Caco-2 (cell line): ENCODE data around the gene IGF2. TPM values are rescaled to one million over a fixed set of nuclear protein-coding genes. Genes with fewer than 3 reads are reported as not detected.

ENCODE experiments used
- BruUV-seq: library from RNA; stranded (reverse); fragments of 400-500 nt; replicated peaks from 2 replicates; lab custom pipeline; 2021; lab: Mats Ljungman, UMichigan
- CTCF ChIA-PET: fragments of 300-600 bp; sonication (Branson Sonifier 250); formaldehyde crosslinking; loops from one replicate; lab custom pipeline; 2022; ENCODE audit warnings: antibody characterized with exemption; lab: Charles Lee
- POLR2A ChIA-PET: fragments of 300-600 bp; sonication (Branson Sonifier 250); formaldehyde crosslinking; loops from one replicate; lab custom pipeline; 2022; ENCODE audit warnings: antibody characterized with exemption; lab: Charles Lee
- DNase-seq, 2 experiments: peaks; one replicate each; pipeline versions ENCODE4 v3.0.0 to v3.0.0-alpha.2; 2020 to 2022
- H3K27me3 ChIP-seq: replicated peaks from 2 replicates; pipeline ENCODE4 v1.6.0; 2011; ENCODE audit warnings: low read length; ENCODE audit not compliant: control insufficient read depth, insufficient read depth
- H3K36me3 ChIP-seq: 2 replicates; pipeline ENCODE4 v1.5.1; 2011; ENCODE audit warnings: low read length; ENCODE audit not compliant: control insufficient read depth, insufficient read depth
- H3K4me1 ChIP-seq: fragments of 250-450 bp; sonication (Bioruptor Pico); 2 replicates; pipeline ENCODE4 v1.5.1; 2020; ENCODE audit warnings: mild to moderate bottlenecking
- H3K4me3 ChIP-seq: 2 replicates; pipeline ENCODE4 v1.5.1; 2011; ENCODE audit warnings: low read depth, mild to moderate bottlenecking, control low read depth, low read length
- H3K9me3 ChIP-seq: fragments of 250-450 bp; sonication (Bioruptor Pico); 2 replicates; pipeline ENCODE4 v1.5.1; 2020; ENCODE audit warnings: mild to moderate bottlenecking, moderate library complexity
- H3K27ac Mint-ChIP-seq: one replicate; pipeline ENCODE4 v1.8.0; 2022; ENCODE audit warnings: mixed read lengths; ENCODE audit not compliant: unreplicated experiment
- H3K27me3 Mint-ChIP-seq: one replicate; pipeline ENCODE4 v1.8.0; 2022; ENCODE audit warnings: mixed read lengths; ENCODE audit not compliant: insufficient read depth, unreplicated experiment
- H3K36me3 Mint-ChIP-seq: one replicate; pipeline ENCODE4 v1.8.0; 2022; ENCODE audit warnings: mild to moderate bottlenecking, mixed read lengths; ENCODE audit not compliant: insufficient read depth, unreplicated experiment
- H3K4me1 Mint-ChIP-seq: one replicate; pipeline ENCODE4 v1.8.0; 2022; ENCODE audit warnings: low read depth, mixed read lengths; ENCODE audit not compliant: unreplicated experiment
- H3K4me3 Mint-ChIP-seq: one replicate; pipeline ENCODE4 v1.8.0; 2022; ENCODE audit warnings: mild to moderate bottlenecking, moderate library complexity, mixed read lengths; ENCODE audit not compliant: unreplicated experiment
- H3K9me3 Mint-ChIP-seq: one replicate; pipeline ENCODE4 v1.8.0; 2022; ENCODE audit warnings: mixed read lengths; ENCODE audit not compliant: unreplicated experiment
- intact Hi-C: fragments of 100-400 bp; cut with micrococcal nuclease; formaldehyde crosslinking; loops from one replicate; pipeline ENCODE4 v1.10.0; 2022; ENCODE audit not compliant: unreplicated experiment
- total RNA-seq: library from RNA; stranded (reverse); gene quantifications from 2 replicates; pipeline ENCODE4 v1.2.3, GENCODE V29; 2022
- TF ChIP-seq, protein P1 (sequence below), 2 experiments: fragments of 200-600 bp in 1 of 2; IDR thresholded peaks; 1 replicate in 1 of 2; 2 replicates in 1 of 2; pipeline versions ENCODE4 v1.5.1 to v1.8.0; 2011 to 2022; ENCODE audit warnings: antibody characterized with exemption in 1 of 2, control low read depth in 1 of 2, inconsistent platforms in 1 of 2, low read depth in 1 of 2, low read length in 1 of 2, mild to moderate bottlenecking in 1 of 2, moderate library complexity in 1 of 2; ENCODE audit not compliant: insufficient read depth in 1 of 2, severe bottlenecking in 1 of 2, unreplicated experiment in 1 of 2

Gene IGF2
- total RNA-seq, 1 experiment from 2014 or later: 1,397 TPM

DNA sequence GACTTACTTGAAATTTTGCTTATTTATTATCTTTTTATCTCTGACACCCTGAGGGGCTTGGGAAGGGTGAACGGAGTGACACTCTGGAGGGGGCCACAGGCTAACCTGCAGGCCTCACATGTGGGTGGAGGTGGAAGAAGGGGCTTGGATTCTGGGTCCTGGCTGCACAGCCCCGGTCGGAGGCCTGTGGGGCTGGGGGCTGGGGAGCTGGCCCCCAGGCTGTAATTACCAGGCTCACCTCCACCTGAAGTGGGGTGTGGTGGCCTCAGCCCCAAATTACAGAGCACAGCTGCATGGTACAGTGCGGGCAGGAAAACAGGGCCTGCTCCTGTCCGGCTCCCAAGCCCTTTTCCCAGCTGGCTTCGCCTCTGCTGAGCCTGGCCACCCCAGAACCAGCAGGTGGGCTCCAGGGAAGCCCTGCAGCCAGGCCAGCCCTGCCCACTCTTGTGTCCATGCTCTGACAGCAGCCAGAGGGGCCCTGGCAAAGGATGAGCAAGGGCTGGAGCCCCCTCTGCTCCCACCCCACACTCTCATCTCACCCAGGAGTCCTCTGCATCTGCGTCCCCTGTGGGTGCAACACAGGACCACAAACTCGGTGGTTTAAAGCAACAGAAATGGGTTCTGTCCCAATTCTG is 48.0 kb downstream of the IGF2 start:
- TF ChIP-seq, protein P1, sequence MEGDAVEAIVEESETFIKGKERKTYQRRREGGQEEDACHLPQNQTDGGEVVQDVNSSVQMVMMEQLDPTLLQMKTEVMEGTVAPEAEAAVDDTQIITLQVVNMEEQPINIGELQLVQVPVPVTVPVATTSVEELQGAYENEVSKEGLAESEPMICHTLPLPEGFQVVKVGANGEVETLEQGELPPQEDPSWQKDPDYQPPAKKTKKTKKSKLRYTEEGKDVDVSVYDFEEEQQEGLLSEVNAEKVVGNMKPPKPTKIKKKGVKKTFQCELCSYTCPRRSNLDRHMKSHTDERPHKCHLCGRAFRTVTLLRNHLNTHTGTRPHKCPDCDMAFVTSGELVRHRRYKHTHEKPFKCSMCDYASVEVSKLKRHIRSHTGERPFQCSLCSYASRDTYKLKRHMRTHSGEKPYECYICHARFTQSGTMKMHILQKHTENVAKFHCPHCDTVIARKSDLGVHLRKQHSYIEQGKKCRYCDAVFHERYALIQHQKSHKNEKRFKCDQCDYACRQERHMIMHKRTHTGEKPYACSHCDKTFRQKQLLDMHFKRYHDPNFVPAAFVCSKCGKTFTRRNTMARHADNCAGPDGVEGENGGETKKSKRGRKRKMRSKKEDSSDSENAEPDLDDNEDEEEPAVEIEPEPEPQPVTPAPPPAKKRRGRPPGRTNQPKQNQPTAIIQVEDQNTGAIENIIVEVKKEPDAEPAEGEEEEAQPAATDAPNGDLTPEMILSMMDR (IDR thresholded peaks at IDR 0.05; ENCODE audit: insufficient read depth in 1 of 2, low read depth in 1 of 2, low read length in 1 of 2, severe bottlenecking in 1 of 2, unreplicated experiment in 1 of 2): no peak
- ChIA-PET POLR2A (no interaction called here), CTCF (no interaction called here)
- Histone ChIP-seq H3K4me1 (no peaks in the 10 kb centered on the region), H3K36me3 (no peaks in the 10 kb centered on the region), H3K9me3 (no peaks in the 10 kb centered on the region), H3K4me3 (no peak overlapping the region), H3K27me3 (no peaks in the 10 kb centered on the region)
- intact Hi-C loops: no loop called here
- BruUV-seq: no TSS peak
- H3K9me3 Mint-ChIP-seq: no peaks in the 10 kb centered on the region
- no peaks in the 10 kb centered on the region for H3K4me1 Mint-ChIP-seq
- H3K4me3 Mint-ChIP-seq: no peak overlapping the region
- DNase-seq: no peak
- no peaks in the 10 kb centered on the region for H3K36me3 Mint-ChIP-seq
- no peak overlapping the region for H3K27ac Mint-ChIP-seq
- no peaks in the 10 kb centered on the region for H3K27me3 Mint-ChIP-seq

DNA sequence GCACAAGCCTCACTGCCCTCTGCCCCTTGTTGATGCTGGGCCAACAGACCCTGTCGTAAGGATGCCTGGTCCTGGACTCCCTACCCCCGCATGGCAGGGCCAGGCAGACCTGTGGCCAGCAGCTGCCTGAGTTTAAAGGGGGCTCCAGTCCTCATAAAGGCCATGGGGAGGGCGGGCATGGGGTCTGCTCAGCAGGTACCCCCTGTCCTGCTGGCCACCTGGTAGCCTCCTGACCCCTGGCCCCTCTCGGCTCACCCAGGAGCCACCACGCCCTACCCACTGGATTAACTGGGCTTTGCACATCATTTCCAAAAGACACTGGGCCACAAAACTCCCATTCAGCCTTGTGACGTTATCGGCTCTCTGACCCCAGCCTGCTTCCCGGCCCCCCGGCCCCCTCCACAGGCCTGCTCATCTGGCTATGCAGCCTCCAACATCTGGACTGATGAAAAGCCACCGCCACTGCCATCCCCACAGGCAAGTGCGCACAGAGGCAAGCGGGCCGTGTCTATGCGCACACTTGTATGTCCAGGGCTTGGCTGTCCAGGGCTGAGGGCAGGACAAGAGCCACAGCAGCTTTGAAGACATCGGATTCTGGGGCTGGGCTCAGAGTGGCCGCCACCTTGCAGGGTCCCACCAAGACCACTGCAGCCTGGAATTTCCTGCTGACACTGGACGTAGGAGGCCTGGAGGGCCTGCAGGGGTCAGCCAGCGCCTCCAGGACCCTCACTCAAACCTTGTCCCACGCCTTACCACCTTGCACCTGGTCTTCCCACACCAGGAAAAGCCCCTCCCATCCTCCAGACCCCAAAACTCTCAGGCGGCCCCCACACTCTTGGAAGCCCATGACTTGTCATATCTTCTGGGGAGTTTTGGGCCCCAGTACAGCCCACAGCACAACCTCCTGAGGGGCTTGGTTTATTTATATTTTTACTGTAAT is 48.7 kb downstream of the IGF2 start:
- intact Hi-C loops: no loop called here
- ChIA-PET POLR2A (no interaction called here), CTCF (interaction anchor here (1.9 kb wide), 1 partner anchor 61 kb away, joined by 9 read pairs; no protein-coding TSS in a partner anchor)
- Mint-ChIP-seq H3K4me3 (no peak overlapping the region), H3K4me1 (no peaks in the 10 kb centered on the region), H3K9me3 (peaks cover 1% of the 10 kb centered on the region), H3K27me3 (no peaks in the 10 kb centered on the region), H3K36me3 (no peaks in the 10 kb centered on the region), H3K27ac (no peak overlapping the region)
- no peaks in the 10 kb centered on the region for H3K9me3 ChIP-seq
- H3K36me3 ChIP-seq: no peaks in the 10 kb centered on the region
- no peak overlapping the region for H3K4me3 ChIP-seq
- BruUV-seq: no TSS peak
- TF ChIP-seq, protein P1 (IDR thresholded peaks at IDR 0.05; ENCODE audit: insufficient read depth in 1 of 2, low read depth in 1 of 2, low read length in 1 of 2, severe bottlenecking in 1 of 2, unreplicated experiment in 1 of 2): no peak
- H3K27me3 ChIP-seq: no peaks in the 10 kb centered on the region
- DNase-seq: no peak
- no peaks in the 10 kb centered on the region for H3K4me1 ChIP-seq

DNA sequence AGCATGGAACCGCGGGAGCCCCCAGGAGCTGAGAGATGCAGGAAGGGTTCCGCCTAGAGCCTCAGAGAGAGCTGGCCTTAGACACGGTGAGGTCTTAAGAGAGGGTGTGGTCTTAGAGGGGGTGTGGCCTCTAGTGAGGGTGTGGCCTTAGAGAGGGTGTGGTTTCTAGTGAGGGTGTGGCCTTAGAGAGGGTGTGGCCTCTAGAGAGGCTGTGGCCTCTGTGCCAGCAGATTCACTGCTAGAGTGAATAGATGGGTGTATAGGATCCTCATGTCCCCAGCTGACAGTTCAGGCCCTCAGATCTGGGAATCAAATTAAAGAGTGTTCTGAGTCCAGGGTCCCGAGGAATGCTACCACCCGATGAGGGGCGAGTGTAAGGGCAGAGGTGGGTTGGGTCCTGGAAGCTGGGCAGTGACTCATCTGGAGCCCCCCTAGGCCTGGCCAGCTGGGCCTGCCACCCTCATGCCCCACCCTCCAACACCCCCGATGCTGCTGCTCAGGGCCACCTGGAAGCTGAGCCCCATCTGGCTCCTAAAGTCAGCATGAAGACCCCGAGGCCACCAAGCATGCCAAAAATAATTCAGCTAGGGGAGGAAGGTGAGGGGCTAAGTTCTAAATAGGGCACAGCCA is 49.5 kb downstream of the IGF2 start:
- Histone ChIP-seq H3K4me3 (no peak overlapping the region), H3K36me3 (no peaks in the 10 kb centered on the region), H3K9me3 (no peaks in the 10 kb centered on the region), H3K27me3 (no peaks in the 10 kb centered on the region), H3K4me1 (no peaks in the 10 kb centered on the region)
- Mint-ChIP-seq H3K4me1 (no peaks in the 10 kb centered on the region), H3K27me3 (no peaks in the 10 kb centered on the region), H3K9me3 (peaks cover 9% of the 10 kb centered on the region), H3K36me3 (no peaks in the 10 kb centered on the region), H3K27ac (no peak overlapping the region), H3K4me3 (no peak overlapping the region)
- intact Hi-C loops: no loop called here
- DNase-seq: peak in 1 of 2 experiments; percentile 35
- ChIA-PET POLR2A (no interaction called here), CTCF (interaction anchor here (0.6 to 1.9 kb wide), 4 partner anchors 9 to 398 kb away, joined by 3 to 9 read pairs (median 4); no protein-coding TSS in a partner anchor)
- BruUV-seq: no TSS peak
- TF ChIP-seq, protein P1 (IDR thresholded peaks at IDR 0.05; ENCODE audit: insufficient read depth in 1 of 2, low read depth in 1 of 2, low read length in 1 of 2, severe bottlenecking in 1 of 2, unreplicated experiment in 1 of 2): no peak
